Upper lobe of left lung (tissue), 4 donors: ENCODE data around the gene ZNF611.

Source experiments
- CTCF ChIP-seq, 6 experiments: fragments of 450-650 bp in 4 of 6; fragments of 200-600 bp in 2 of 6; sonication (generic) in 2 of 6; IDR thresholded peaks; one replicate each; pipeline ENCODE4 v1.5.1; 2016 to 2019; ENCODE audit warnings: antibody characterized with exemption in 6 of 6
- POLR2A ChIP-seq, 4 donors: fragments of 450-650 bp; IDR thresholded peaks; one replicate each; pipeline ENCODE4 v1.5.1; 2016 to 2017; ENCODE audit warnings: antibody characterized with exemption in 4 of 4, mild to moderate bottlenecking in 2 of 4

- no peak for TF ChIP-seq CTCF (IDR thresholded peaks at IDR 0.05)
- TF ChIP-seq POLR2A (IDR thresholded peaks at IDR 0.05): no peak
Measured at GRCh38 chr19:52722062-52723003, 12.5 kb downstream of the ZNF611 start.
